HepG2 (cell line): ENCODE data around the gene LRIG3.

Source experiments
- BHLHE40 ChIP-seq: IDR thresholded peaks from 2 replicates; pipeline ENCODE4 v1.6.1; 2011; ENCODE audit warnings: low read length, improper control_type of control experiment
- CBX5 ChIP-seq: sonication (generic); formaldehyde crosslinking; IDR thresholded peaks from 2 replicates; pipeline ENCODE4 v1.4.0; 2020; ENCODE audit warnings: missing genetic modification reagents, borderline replicate concordance
- GLI4 ChIP-seq: sonication (generic); formaldehyde crosslinking; IDR thresholded peaks from 2 replicates; pipeline ENCODE4 v1.5.1; 2020; ENCODE audit warnings: missing genetic modification reagents, mild to moderate bottlenecking, moderate library complexity, borderline replicate concordance
- HNF4A ChIP-seq: sonication (generic); formaldehyde crosslinking; IDR thresholded peaks from 2 replicates; pipeline ENCODE4 v1.4.0; 2020; ENCODE audit warnings: missing genetic modification reagents
- MYC ChIP-seq: sonication (generic); formaldehyde crosslinking; IDR thresholded peaks from 2 replicates; pipeline ENCODE4 v1.9.0; 2021; ENCODE audit warnings: missing genetic modification reagents, borderline replicate concordance
- PHF5A ChIP-seq: IDR thresholded peaks from one replicate; pipeline ENCODE4 v1.6.1; 2018; ENCODE audit warnings: low read depth, missing genetic modification reagents; ENCODE audit not compliant: unreplicated experiment
- TF ChIP-seq, protein P1 (sequence below): sonication (generic); formaldehyde crosslinking; IDR thresholded peaks from 2 replicates; pipeline ENCODE4 v1.4.0; 2020; ENCODE audit warnings: missing genetic modification reagents, mild to moderate bottlenecking, borderline replicate concordance
- TF ChIP-seq, protein P2 (sequence below): IDR thresholded peaks from 2 replicates; pipeline ENCODE4 v1.6.1; 2012; ENCODE audit warnings: inconsistent platforms
- TF ChIP-seq, protein P3 (sequence below): sonication (generic); IDR thresholded peaks from 2 replicates; pipeline ENCODE4 v1.6.1; 2016; ENCODE audit warnings: low read depth, borderline replicate concordance
- TF ChIP-seq, protein P4 (sequence below): sonication (generic); formaldehyde crosslinking; IDR thresholded peaks from 2 replicates; pipeline ENCODE4 v1.5.0; 2020; ENCODE audit warnings: mild to moderate bottlenecking, missing genetic modification reagents, moderate library complexity

DNA sequence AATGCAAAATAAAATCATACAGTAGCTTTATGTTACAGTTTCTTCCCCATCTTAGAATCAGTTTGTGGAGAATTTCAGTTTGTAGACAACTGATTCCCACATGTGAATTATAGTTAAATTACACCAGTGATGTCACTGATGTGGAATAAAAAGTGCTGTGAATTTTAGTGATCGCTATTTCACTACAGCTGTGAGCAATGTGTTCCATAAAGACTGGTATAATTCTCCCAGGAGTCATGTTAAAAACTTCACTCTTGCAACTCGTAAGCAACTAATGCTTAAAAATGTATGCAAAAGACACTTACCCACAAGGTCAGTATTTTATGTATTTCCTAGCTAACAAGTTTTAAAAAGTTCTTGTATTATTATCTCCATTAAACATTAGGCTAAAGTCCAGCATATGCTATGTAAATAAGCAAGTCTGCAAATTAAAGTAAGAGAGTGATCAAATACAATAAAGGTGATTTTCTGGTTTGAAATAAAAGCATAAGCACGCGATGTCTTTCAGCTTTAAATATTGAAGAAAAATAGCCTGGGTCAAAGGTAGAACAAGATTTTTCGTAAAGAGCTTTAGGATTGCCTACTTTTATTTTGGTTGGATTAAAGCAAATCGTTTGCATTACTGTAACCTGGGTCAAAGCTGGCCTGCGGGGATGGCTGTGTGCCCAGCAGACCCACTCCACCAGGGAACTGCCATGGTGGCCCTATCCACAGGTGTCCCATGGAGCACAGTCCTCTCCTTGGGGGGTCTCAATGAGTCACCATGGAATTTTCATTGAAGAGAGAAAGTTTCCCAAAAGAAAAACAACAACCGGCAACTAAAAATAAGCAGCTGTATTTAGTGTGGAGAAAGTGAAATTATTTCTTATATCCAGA lies 12.7 kb upstream of the LRIG3 start:
- TF ChIP-seq CBX5 (CRISPR knock-in tag) (no peak), PHF5A (CRISPR knock-in tag) (no peak), HNF4A (CRISPR knock-in tag) (no peak), BHLHE40 (no peak), GLI4 (no peak), MYC (CRISPR knock-in tag) (no peak)
- TF ChIP-seq, protein P1, sequence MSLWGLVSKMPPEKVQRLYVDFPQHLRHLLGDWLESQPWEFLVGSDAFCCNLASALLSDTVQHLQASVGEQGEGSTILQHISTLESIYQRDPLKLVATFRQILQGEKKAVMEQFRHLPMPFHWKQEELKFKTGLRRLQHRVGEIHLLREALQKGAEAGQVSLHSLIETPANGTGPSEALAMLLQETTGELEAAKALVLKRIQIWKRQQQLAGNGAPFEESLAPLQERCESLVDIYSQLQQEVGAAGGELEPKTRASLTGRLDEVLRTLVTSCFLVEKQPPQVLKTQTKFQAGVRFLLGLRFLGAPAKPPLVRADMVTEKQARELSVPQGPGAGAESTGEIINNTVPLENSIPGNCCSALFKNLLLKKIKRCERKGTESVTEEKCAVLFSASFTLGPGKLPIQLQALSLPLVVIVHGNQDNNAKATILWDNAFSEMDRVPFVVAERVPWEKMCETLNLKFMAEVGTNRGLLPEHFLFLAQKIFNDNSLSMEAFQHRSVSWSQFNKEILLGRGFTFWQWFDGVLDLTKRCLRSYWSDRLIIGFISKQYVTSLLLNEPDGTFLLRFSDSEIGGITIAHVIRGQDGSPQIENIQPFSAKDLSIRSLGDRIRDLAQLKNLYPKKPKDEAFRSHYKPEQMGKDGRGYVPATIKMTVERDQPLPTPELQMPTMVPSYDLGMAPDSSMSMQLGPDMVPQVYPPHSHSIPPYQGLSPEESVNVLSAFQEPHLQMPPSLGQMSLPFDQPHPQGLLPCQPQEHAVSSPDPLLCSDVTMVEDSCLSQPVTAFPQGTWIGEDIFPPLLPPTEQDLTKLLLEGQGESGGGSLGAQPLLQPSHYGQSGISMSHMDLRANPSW (CRISPR knock-in tag), result no peak
- TF ChIP-seq, protein P2, sequence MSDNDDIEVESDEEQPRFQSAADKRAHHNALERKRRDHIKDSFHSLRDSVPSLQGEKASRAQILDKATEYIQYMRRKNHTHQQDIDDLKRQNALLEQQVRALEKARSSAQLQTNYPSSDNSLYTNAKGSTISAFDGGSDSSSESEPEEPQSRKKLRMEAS, result no peak
- TF ChIP-seq, protein P3, sequence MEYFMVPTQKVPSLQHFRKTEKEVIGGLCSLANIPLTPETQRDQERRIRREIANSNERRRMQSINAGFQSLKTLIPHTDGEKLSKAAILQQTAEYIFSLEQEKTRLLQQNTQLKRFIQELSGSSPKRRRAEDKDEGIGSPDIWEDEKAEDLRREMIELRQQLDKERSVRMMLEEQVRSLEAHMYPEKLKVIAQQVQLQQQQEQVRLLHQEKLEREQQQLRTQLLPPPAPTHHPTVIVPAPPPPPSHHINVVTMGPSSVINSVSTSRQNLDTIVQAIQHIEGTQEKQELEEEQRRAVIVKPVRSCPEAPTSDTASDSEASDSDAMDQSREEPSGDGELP, result no peak
- TF ChIP-seq, protein P4, sequence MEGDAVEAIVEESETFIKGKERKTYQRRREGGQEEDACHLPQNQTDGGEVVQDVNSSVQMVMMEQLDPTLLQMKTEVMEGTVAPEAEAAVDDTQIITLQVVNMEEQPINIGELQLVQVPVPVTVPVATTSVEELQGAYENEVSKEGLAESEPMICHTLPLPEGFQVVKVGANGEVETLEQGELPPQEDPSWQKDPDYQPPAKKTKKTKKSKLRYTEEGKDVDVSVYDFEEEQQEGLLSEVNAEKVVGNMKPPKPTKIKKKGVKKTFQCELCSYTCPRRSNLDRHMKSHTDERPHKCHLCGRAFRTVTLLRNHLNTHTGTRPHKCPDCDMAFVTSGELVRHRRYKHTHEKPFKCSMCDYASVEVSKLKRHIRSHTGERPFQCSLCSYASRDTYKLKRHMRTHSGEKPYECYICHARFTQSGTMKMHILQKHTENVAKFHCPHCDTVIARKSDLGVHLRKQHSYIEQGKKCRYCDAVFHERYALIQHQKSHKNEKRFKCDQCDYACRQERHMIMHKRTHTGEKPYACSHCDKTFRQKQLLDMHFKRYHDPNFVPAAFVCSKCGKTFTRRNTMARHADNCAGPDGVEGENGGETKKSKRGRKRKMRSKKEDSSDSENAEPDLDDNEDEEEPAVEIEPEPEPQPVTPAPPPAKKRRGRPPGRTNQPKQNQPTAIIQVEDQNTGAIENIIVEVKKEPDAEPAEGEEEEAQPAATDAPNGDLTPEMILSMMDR (CRISPR knock-in tag), result no peak
